H9 (cell line): ENCODE results near the gene TMEM208. TPM values are rescaled to one million over a fixed set of nuclear protein-coding genes. Genes with fewer than 3 reads are reported as not detected.

Source experiments
- DNase-seq: peaks from one replicate; pipeline ENCODE4 v3.0.0-alpha.2; 2017
- H2AFZ ChIP-seq: one replicate; pipeline ENCODE4 v1.6.1; 2013; ENCODE audit warnings: mild to moderate bottlenecking, low read length, control low read depth, moderate library complexity
- H2AK5ac ChIP-seq: 2 replicates; pipeline ENCODE4 v1.6.1; 2013; ENCODE audit warnings: low read length, control low read depth, mixed read lengths; ENCODE audit not compliant: insufficient read length
- H2BK120ac ChIP-seq: one replicate; pipeline ENCODE4 v1.6.1; 2013; ENCODE audit warnings: low read depth, mild to moderate bottlenecking, low read length, control low read depth, inconsistent platforms; ENCODE audit not compliant: poor library complexity, severe bottlenecking
- H2BK12ac ChIP-seq: 2 replicates; pipeline ENCODE4 v1.6.1; 2013; ENCODE audit warnings: low read length, control low read depth, mixed read lengths, low read depth; ENCODE audit not compliant: insufficient read length
- H2BK15ac ChIP-seq: 2 replicates; pipeline ENCODE4 v1.6.1; 2013; ENCODE audit warnings: low read depth, low read length, control low read depth
- H2BK20ac ChIP-seq: one replicate; pipeline ENCODE4 v1.6.1; 2013; ENCODE audit warnings: low read depth, mild to moderate bottlenecking, low read length, control low read depth, inconsistent platforms; ENCODE audit not compliant: poor library complexity, severe bottlenecking
- H2BK5ac ChIP-seq: 2 replicates; pipeline ENCODE4 v1.6.1; 2013; ENCODE audit warnings: low read length, control low read depth, mixed read lengths; ENCODE audit not compliant: insufficient read length
- H3K14ac ChIP-seq: 2 replicates; pipeline ENCODE4 v1.6.1; 2013; ENCODE audit warnings: low read length, control low read depth; ENCODE audit not compliant: insufficient read depth
- H3K18ac ChIP-seq: 2 replicates; pipeline ENCODE4 v1.6.1; 2013; ENCODE audit warnings: low read depth, mild to moderate bottlenecking, mixed read lengths, low read length, control low read depth; ENCODE audit not compliant: insufficient read length
- H3K23ac ChIP-seq: 2 replicates; pipeline ENCODE4 v1.6.1; 2013; ENCODE audit warnings: low read length, control low read depth, mixed read lengths, low read depth; ENCODE audit not compliant: insufficient read length
- H3K23me2 ChIP-seq: 2 replicates; pipeline ENCODE4 v1.6.1; 2013; ENCODE audit warnings: low read depth, mild to moderate bottlenecking, mixed read lengths, low read length, control low read depth; ENCODE audit not compliant: insufficient read length, poor library complexity, severe bottlenecking
- H3K27ac ChIP-seq: 2 replicates; pipeline ENCODE4 v1.5.1; 2013; ENCODE audit warnings: low read length, control low read depth, mixed read lengths, low read depth; ENCODE audit not compliant: insufficient read length
- H3K27me3 ChIP-seq: 2 replicates; pipeline ENCODE4 v1.6.1; 2013; ENCODE audit warnings: low read length, control low read depth, inconsistent platforms; ENCODE audit not compliant: insufficient read depth
- H3K4ac ChIP-seq: 2 replicates; pipeline ENCODE4 v1.6.1; 2013; ENCODE audit warnings: low read depth, mild to moderate bottlenecking, control low read depth, inconsistent platforms, low read length, moderate library complexity
- H3K4me1 ChIP-seq: 2 replicates; pipeline ENCODE4 v1.6.1; 2013; ENCODE audit warnings: low read length, control low read depth, inconsistent platforms; ENCODE audit not compliant: insufficient read depth
- H3K4me2 ChIP-seq: 2 replicates; pipeline ENCODE4 v1.6.1; 2013; ENCODE audit warnings: low read length, control low read depth, mixed read lengths; ENCODE audit not compliant: insufficient read length, insufficient read depth
- H3K56ac ChIP-seq: 2 replicates; pipeline ENCODE4 v1.6.1; 2013; ENCODE audit warnings: low read depth, mild to moderate bottlenecking, mixed read lengths, low read length, control low read depth; ENCODE audit not compliant: insufficient read length
- H3K79me1 ChIP-seq: 2 replicates; pipeline ENCODE4 v1.6.1; 2013; ENCODE audit warnings: low read depth, mild to moderate bottlenecking, moderate library complexity, low read length, control low read depth, inconsistent platforms; ENCODE audit not compliant: insufficient read depth, poor library complexity, severe bottlenecking
- H3K79me2 ChIP-seq: 2 replicates; pipeline ENCODE4 v1.6.1; 2013; ENCODE audit warnings: low read length, control low read depth, inconsistent platforms; ENCODE audit not compliant: insufficient read depth
- H3K9ac ChIP-seq: 2 replicates; pipeline ENCODE4 v1.6.1; 2013; ENCODE audit warnings: low read length, control low read depth, mixed read lengths; ENCODE audit not compliant: insufficient read length; ENCODE audit errors: extremely low read depth
- H3K9me3 ChIP-seq: one replicate; pipeline ENCODE4 v1.6.1; 2013; ENCODE audit warnings: low read depth, low read length, inconsistent platforms; ENCODE audit not compliant: control insufficient read depth
- H3T11ph ChIP-seq: one replicate; pipeline ENCODE4 v1.6.1; 2013; ENCODE audit warnings: mild to moderate bottlenecking, low read length, control low read depth, inconsistent platforms
- H4K20me1 ChIP-seq: one replicate; pipeline ENCODE4 v1.6.1; 2013; ENCODE audit not compliant: control insufficient read depth, insufficient read length, insufficient read depth
- H4K5ac ChIP-seq: 2 replicates; pipeline ENCODE4 v1.6.1; 2013; ENCODE audit warnings: low read depth, mild to moderate bottlenecking, mixed read lengths, low read length, control low read depth; ENCODE audit not compliant: insufficient read length
- H4K8ac ChIP-seq: replicated peaks from 2 replicates; pipeline ENCODE4 v1.6.1; 2013; ENCODE audit warnings: low read length, control low read depth, mixed read lengths, low read depth; ENCODE audit not compliant: insufficient read length
- H4K91ac ChIP-seq: 2 replicates; pipeline ENCODE4 v1.6.1; 2013; ENCODE audit warnings: low read depth, mild to moderate bottlenecking, moderate library complexity, mixed read lengths, low read length, control low read depth; ENCODE audit not compliant: insufficient read length
- H3K27ac Mint-ChIP-seq, 3 experiments: 2 replicates in 2 of 3; 3 replicates in 1 of 3; pipeline ENCODE4 v1.8.0; 2020 to 2021; ENCODE audit warnings: mixed read lengths in 3 of 3, mild to moderate bottlenecking in 1 of 3, moderate library complexity in 1 of 3
- H3K27me3 Mint-ChIP-seq: 2 replicates; pipeline ENCODE4 v1.8.0; 2021; ENCODE audit warnings: low read depth, mild to moderate bottlenecking, moderate library complexity, mixed read lengths
- H3K36me3 Mint-ChIP-seq, 3 experiments: 2 replicates in 2 of 3; 3 replicates in 1 of 3; pipeline ENCODE4 v1.8.0; 2020 to 2021; ENCODE audit warnings: low read depth in 3 of 3, mixed read lengths in 3 of 3; ENCODE audit not compliant: insufficient read depth in 1 of 3
- H3K4me1 Mint-ChIP-seq, 2 experiments: 2 replicates each; pipeline ENCODE4 v1.8.0; 2020; ENCODE audit warnings: mixed read lengths in 2 of 2
- H3K4me3 Mint-ChIP-seq, 2 experiments: 2 replicates in 1 of 2; 3 replicates in 1 of 2; pipeline ENCODE4 v1.8.0; 2020 to 2021; ENCODE audit warnings: mild to moderate bottlenecking in 2 of 2, mixed read lengths in 2 of 2, moderate library complexity in 1 of 2
- H3K9me3 Mint-ChIP-seq, 2 experiments: 2 replicates in 1 of 2; 3 replicates in 1 of 2; pipeline ENCODE4 v1.8.0; 2020; ENCODE audit warnings: mild to moderate bottlenecking in 2 of 2, mixed read lengths in 2 of 2, moderate library complexity in 1 of 2
- WGBS: extraction: QIAGEN DNeasy Blood & Tissue Kit; methylation state at CpG from one replicate; pipeline ENCODE4 v1.1.7; 2013; ENCODE audit warnings: missing lambda C conversion rate, low lambda C conversion rate, mixed read lengths; ENCODE audit not compliant: insufficient read length; ENCODE audit errors: extremely low coverage; 5-methylcytosine and 5-hydroxymethylcytosine counted together
- total RNA-seq: library from RNA; stranded (reverse); gene quantifications from 2 replicates; pipeline ENCODE4 v1.2.1, GENCODE V29; 2021
- TF ChIP-seq, protein P1 (sequence below): fragments of 200-600 bp; sonication (generic); conservative IDR thresholded peaks from 3 replicates; pipeline ENCODE4 v1.8.0; 2021; ENCODE audit warnings: antibody characterized with exemption, mild to moderate bottlenecking

Gene TMEM208
- total RNA-seq, 1 experiment from 2014 or later: 42.6 TPM

DNA sequence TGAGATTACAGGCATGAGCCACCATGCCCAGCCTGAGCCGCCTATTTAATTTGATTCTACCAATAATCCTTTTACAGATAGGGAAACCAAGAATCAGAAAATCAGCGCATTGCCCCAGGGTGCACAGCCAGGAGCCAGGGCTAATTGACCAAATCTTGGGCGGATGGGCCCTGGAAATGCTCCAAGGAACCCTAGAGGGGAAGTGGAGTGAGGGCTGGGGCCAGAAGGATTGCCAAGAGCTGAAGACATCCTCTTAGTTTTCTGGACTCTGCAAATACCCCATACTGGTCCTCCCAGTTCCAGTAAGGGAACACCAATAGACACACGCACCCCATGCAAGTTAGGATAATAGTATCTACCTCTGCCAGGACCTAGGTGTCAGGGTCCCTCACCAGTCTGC is 16.6 kb downstream of the TMEM208 start:
- no peak overlapping the region for H3K56ac ChIP-seq
- no peak overlapping the region for H3K14ac ChIP-seq
- H2BK5ac ChIP-seq: no peak overlapping the region
- H3K79me2 ChIP-seq: no peaks in the 10 kb centered on the region; the same call in 1 of the 2 replicates
- no peaks in the 10 kb centered on the region for H3K9me3 Mint-ChIP-seq
- H3K23ac ChIP-seq: no peak overlapping the region
- H2BK120ac ChIP-seq: no peak overlapping the region
- H3K4me1 ChIP-seq: peaks cover 15% of the 10 kb centered on the region; the same call in 1 of the 2 replicates
- no peak overlapping the region for H2BK12ac ChIP-seq
- no peak overlapping the region for H3T11ph ChIP-seq
- peaks cover 2 to 15% (median 5%) of the 10 kb centered on the region in 3 experiments; a peak in 6 of 7 replicates for H3K36me3 Mint-ChIP-seq
- H3K23me2 ChIP-seq: peaks cover 25% of the 10 kb centered on the region
- H2AFZ ChIP-seq: no peak overlapping the region
- no peak overlapping the region for H3K4me2 ChIP-seq
- TF ChIP-seq, protein P1, sequence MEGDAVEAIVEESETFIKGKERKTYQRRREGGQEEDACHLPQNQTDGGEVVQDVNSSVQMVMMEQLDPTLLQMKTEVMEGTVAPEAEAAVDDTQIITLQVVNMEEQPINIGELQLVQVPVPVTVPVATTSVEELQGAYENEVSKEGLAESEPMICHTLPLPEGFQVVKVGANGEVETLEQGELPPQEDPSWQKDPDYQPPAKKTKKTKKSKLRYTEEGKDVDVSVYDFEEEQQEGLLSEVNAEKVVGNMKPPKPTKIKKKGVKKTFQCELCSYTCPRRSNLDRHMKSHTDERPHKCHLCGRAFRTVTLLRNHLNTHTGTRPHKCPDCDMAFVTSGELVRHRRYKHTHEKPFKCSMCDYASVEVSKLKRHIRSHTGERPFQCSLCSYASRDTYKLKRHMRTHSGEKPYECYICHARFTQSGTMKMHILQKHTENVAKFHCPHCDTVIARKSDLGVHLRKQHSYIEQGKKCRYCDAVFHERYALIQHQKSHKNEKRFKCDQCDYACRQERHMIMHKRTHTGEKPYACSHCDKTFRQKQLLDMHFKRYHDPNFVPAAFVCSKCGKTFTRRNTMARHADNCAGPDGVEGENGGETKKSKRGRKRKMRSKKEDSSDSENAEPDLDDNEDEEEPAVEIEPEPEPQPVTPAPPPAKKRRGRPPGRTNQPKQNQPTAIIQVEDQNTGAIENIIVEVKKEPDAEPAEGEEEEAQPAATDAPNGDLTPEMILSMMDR: no peak
- no peaks in the 10 kb centered on the region for H3K27me3 ChIP-seq
- H4K91ac ChIP-seq: no peak overlapping the region
- H2AK5ac ChIP-seq: no peak overlapping the region
- H2BK20ac ChIP-seq: no peak overlapping the region
- H4K5ac ChIP-seq: no peak overlapping the region
- peaks cover 7% of the 10 kb centered on the region for H3K27me3 Mint-ChIP-seq
- no peak overlapping the region for H4K8ac ChIP-seq
- H2BK15ac ChIP-seq: no peak overlapping the region
- no peak overlapping the region for H3K27ac ChIP-seq
- DNase-seq: no peak
- no peak overlapping the region for H3K9ac ChIP-seq
- no peak overlapping the region; a peak in 1 of 7 replicates for H3K27ac Mint-ChIP-seq
- H3K18ac ChIP-seq: no peak overlapping the region
- H3K4me1 Mint-ChIP-seq: peaks cover 29 to 40% of the 10 kb centered on the region in 2 experiments
- peaks cover 3% of the 10 kb centered on the region for H4K20me1 ChIP-seq
- H3K79me1 ChIP-seq: peaks cover 4% of the 10 kb centered on the region
- no peak overlapping the region for H3K4ac ChIP-seq
- no peaks in the 10 kb centered on the region for H3K9me3 ChIP-seq
- WGBS: no CpG with 5 or more reads among the region's 4 CpGs
- no peak overlapping the region for H3K4me3 Mint-ChIP-seq
